ENCODE data around the gene VMP1. TPM values are rescaled to one million over a fixed set of nuclear protein-coding genes. Genes with fewer than 3 reads are reported as not detected.

The VMP1 gene
- total RNA-seq, 1 donor from 2014 or later, result 50.8 TPM

GRCh38 chr17:59727817-59728533 is 20.5 kb downstream of the VMP1 start:
- no peak for TF ChIP-seq CTCF (IDR thresholded peaks at IDR 0.05; ENCODE audit: borderline replicate concordance)
- DNase-seq, result no peak
- Histone ChIP-seq H3K4me3 (no peak overlapping the region), H3K36me3 (peaks cover 5% of the 10 kb centered on the region), H3K27ac (replicated peaks) (no peak overlapping the region), H3K27me3 (ENCODE audit: low read depth) (no peaks in the 10 kb centered on the region), H3K9me3 (replicated peaks) (no peaks in the 10 kb centered on the region), H3K4me1 (peaks cover 53% of the 10 kb centered on the region)
- intact Hi-C loops (cut with micrococcal nuclease), result no loop called here

GRCh38 chr17:59730268-59730834 is 22.9 kb downstream of the VMP1 start:
- no peaks in the 10 kb centered on the region for H3K9me3 ChIP-seq (replicated peaks)
- DNase-seq, result no peak
- no peaks in the 10 kb centered on the region for H3K27me3 ChIP-seq (ENCODE audit: low read depth)
- H3K4me1 ChIP-seq, result peaks cover 51% of the 10 kb centered on the region
- no peak overlapping the region for H3K27ac ChIP-seq (replicated peaks)
- TF ChIP-seq CTCF (IDR thresholded peaks at IDR 0.05; ENCODE audit: borderline replicate concordance), result no peak
- peaks cover 11% of the 10 kb centered on the region for H3K36me3 ChIP-seq
- no peak overlapping the region for H3K4me3 ChIP-seq
- intact Hi-C loops (cut with micrococcal nuclease), result no loop called here

GRCh38 chr17:59733697-59734096 is 26.2 kb downstream of the VMP1 start:
- H3K27ac ChIP-seq (replicated peaks), result no peak overlapping the region
- no peak overlapping the region for H3K4me3 ChIP-seq
- H3K27me3 ChIP-seq (ENCODE audit: low read depth), result no peaks in the 10 kb centered on the region
- H3K4me1 ChIP-seq, result peaks cover 31% of the 10 kb centered on the region
- no peak for DNase-seq
- intact Hi-C loops (cut with micrococcal nuclease), result no loop called here
- peaks cover 32% of the 10 kb centered on the region for H3K36me3 ChIP-seq
- no peaks in the 10 kb centered on the region for H3K9me3 ChIP-seq (replicated peaks)
- TF ChIP-seq CTCF (IDR thresholded peaks at IDR 0.05; ENCODE audit: borderline replicate concordance), result no peak

- H3K9me3 ChIP-seq (replicated peaks), result no peaks in the 10 kb centered on the region
- H3K4me3 ChIP-seq, result no peak overlapping the region
- TF ChIP-seq CTCF (IDR thresholded peaks at IDR 0.05; ENCODE audit: borderline replicate concordance), result no peak
- peaks cover 31% of the 10 kb centered on the region for H3K4me1 ChIP-seq
- DNase-seq, result no peak
- peaks cover 32% of the 10 kb centered on the region for H3K36me3 ChIP-seq
- H3K27me3 ChIP-seq (ENCODE audit: low read depth), result no peaks in the 10 kb centered on the region
- intact Hi-C loops (cut with micrococcal nuclease), result no loop called here
- no peak overlapping the region for H3K27ac ChIP-seq (replicated peaks)
Observed at GRCh38 chr17:59734226-59734625, 26.8 kb downstream of the VMP1 start.

GRCh38 chr17:59737324-59737723 is 29.9 kb downstream of the VMP1 start:
- intact Hi-C loops (cut with micrococcal nuclease), result no loop called here
- peaks cover 38% of the 10 kb centered on the region for H3K36me3 ChIP-seq

More at GRCh38 chr17:59737324-59737723, 29.9 kb downstream of the VMP1 start:
- H3K4me1 ChIP-seq, result peaks cover 10% of the 10 kb centered on the region
- H3K4me3 ChIP-seq, result no peak overlapping the region
- TF ChIP-seq CTCF (IDR thresholded peaks at IDR 0.05; ENCODE audit: borderline replicate concordance), result no peak
- peak overlapping the region; percentile 80 for H3K27ac ChIP-seq (replicated peaks)
- H3K27me3 ChIP-seq (ENCODE audit: low read depth), result no peaks in the 10 kb centered on the region
- H3K9me3 ChIP-seq (replicated peaks), result no peaks in the 10 kb centered on the region
- DNase-seq, result no peak

Data from left ventricle myocardium inferior (tissue), 1 donor.